ENCODE results near the gene SSTR3.

Gene SSTR3

DNA sequence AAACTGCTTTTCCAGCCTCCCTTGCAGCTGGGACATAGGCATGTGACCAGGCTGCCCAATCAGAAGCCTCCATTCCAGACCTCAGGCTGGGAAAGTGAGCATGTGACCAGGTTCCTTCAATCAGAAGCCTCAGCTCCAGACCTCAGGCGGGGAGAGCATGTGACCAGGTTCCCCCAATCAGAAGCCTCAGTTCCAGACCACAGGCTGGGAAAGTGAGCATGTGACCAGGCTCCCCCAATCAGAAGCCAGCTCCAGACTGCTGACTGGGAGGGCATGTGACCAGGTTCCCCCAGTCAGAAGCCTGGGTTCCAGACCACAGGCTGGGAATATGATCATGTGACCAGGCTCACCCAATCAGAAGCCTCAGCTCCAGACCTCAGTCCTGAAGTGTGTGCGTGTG, 50.8 kb downstream of the SSTR3 start:
- DNase-seq (ENCODE audit: low spot score), result no peak
- TF ChIP-seq CTCF (IDR thresholded peaks at IDR 0.05), result no peak
- H3K4me3 ChIP-seq, result no peak overlapping the region
- no peak overlapping the region for H3K27ac ChIP-seq

GRCh38 chr22:37160027-37160426, 52.2 kb downstream of the SSTR3 start:
- TF ChIP-seq CTCF (IDR thresholded peaks at IDR 0.05), result no peak
- no peak overlapping the region for H3K4me3 ChIP-seq

GRCh38 chr22:37158963-37159290, 53.4 kb downstream of the SSTR3 start:
- Histone ChIP-seq H3K27ac (no peak overlapping the region), H3K4me3 (no peak overlapping the region)
- no peak for DNase-seq (ENCODE audit: low spot score)
- no peak for TF ChIP-seq CTCF (IDR thresholded peaks at IDR 0.05)

More at GRCh38 chr22:37160027-37160426, 52.2 kb downstream of the SSTR3 start:
- DNase-seq (ENCODE audit: low spot score), result no peak
- H3K27ac ChIP-seq, result no peak overlapping the region

DNA sequence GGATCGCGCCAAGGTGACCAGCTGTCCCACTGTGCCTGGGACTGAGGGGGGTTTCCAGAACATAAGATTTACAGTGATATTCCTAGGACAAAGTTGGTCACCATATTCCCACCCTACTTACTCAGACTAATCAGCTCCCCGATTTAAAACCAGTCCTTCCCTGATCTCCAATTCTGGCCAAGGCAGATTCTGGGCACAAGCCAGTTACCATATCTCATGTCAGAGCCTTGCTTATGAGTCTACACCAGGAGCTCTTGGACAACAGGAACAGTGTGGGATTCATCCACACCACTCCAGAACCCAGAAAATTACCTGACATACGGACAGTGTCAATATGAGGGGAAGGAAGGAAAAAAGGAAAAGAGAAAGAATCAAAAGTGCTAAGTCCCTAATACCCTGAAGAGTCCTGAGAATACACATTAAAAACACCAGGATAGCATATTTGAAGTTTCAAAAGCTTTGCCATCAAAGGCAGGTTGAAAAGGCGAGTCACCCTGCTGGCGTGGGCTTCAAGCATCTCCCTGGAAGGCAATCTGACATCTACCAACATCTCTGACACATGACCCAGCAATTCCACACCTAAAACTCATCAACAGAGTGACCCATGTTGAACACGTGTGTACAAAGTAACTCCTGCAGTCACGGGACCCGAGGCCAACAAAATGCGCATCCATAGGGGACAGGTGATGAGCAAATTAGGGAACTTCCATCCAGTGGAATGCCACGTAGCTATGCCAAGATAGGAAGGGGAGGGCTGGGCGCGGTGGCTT, 54.6 kb downstream of the SSTR3 start:
- Histone ChIP-seq H3K4me3 (no peak overlapping the region), H3K27ac (no peak overlapping the region)
- DNase-seq (ENCODE audit: low spot score), result no peak
- no peak for TF ChIP-seq CTCF (IDR thresholded peaks at IDR 0.05)

- DNase-seq (ENCODE audit: low spot score), result no peak
- Histone ChIP-seq H3K27ac (no peak overlapping the region), H3K4me3 (no peak overlapping the region)
- TF ChIP-seq CTCF (IDR thresholded peaks at IDR 0.05), result no peak
Measured at GRCh38 chr22:37156686-37157435, 55.4 kb downstream of the SSTR3 start.

GRCh38 chr22:37155971-37156370, 56.3 kb downstream of the SSTR3 start:
- Histone ChIP-seq H3K4me3 (no peak overlapping the region), H3K27ac (no peak overlapping the region)
- TF ChIP-seq CTCF (IDR thresholded peaks at IDR 0.05), result no peak
- no peak for DNase-seq (ENCODE audit: low spot score)

Data from coronary artery (tissue), 2 donors.